SK-N-SH treated with all-trans-retinoic acid at 6 μM for 48 hours (cell line): Measurements from ENCODE around the gene LRP5.

ENCODE experiments used
- BACH2 ChIP-seq: fragments of 250-450 bp; sonication (Bioruptor Pico); IDR thresholded peaks from 2 replicates; pipeline ENCODE4 v1.9.0; 2021; ENCODE audit warnings: mild to moderate bottlenecking, borderline replicate concordance
- CSDC2 ChIP-seq: fragments of 250-450 bp; sonication (Bioruptor Pico); IDR thresholded peaks from 2 replicates; pipeline ENCODE4 v1.5.0; 2020; ENCODE audit warnings: mild to moderate bottlenecking, moderate library complexity
- ESRRG ChIP-seq: fragments of 250-450 bp; sonication (Bioruptor Pico); IDR thresholded peaks from 2 replicates; pipeline ENCODE4 v1.6.1; 2021; ENCODE audit warnings: mild to moderate bottlenecking
- PPARA ChIP-seq: fragments of 250-450 bp; sonication (Bioruptor Pico); IDR thresholded peaks from 2 replicates; pipeline ENCODE4 v1.5.0; 2020; ENCODE audit warnings: mild to moderate bottlenecking, borderline replicate concordance
- RARB ChIP-seq: fragments of 250-450 bp; sonication (Bioruptor Pico); IDR thresholded peaks from 2 replicates; pipeline ENCODE4 v1.8.0; 2021; ENCODE audit warnings: mild to moderate bottlenecking, moderate library complexity
- TOX ChIP-seq: fragments of 250-450 bp; sonication (Bioruptor Pico); IDR thresholded peaks from 2 replicates; pipeline ENCODE4 v1.8.0; 2021; ENCODE audit warnings: mild to moderate bottlenecking, moderate library complexity, borderline replicate concordance
- ZFP30 ChIP-seq: fragments of 450-650 bp; formaldehyde crosslinking; IDR thresholded peaks from 2 replicates; pipeline ENCODE4 v1.5.0; 2022; ENCODE audit warnings: mild to moderate bottlenecking, moderate library complexity
- TF ChIP-seq, protein P1 (sequence below): fragments of 250-450 bp; sonication (Bioruptor Pico); IDR thresholded peaks from 2 replicates; pipeline ENCODE4 v1.8.0; 2020; ENCODE audit warnings: mild to moderate bottlenecking, moderate library complexity, borderline replicate concordance

DNA sequence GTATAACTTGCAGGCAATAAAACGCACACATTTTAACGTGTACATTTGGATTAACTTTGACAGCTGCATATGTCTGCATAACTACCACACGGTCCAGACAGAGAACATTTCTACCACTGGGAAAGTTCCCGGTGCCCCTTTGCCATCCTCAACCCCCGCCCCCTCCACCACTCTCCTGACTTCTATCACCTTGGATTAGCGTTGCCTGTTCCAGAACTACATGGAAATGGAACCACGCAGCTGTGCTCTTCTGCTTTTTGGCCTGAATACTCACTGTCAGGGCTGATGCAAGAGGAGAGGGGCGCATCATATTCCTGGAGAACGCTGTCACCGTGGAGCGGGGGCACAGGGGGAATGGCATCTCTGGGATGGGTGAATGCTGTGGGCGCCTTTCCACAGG, 62.1 kb downstream of the LRP5 start:
- no peak for TF ChIP-seq PPARA (CRISPR knock-in tag)
- TF ChIP-seq RARB = no peak
- no peak for TF ChIP-seq ZFP30 (CRISPR knock-in tag)
- TF ChIP-seq, protein P1, sequence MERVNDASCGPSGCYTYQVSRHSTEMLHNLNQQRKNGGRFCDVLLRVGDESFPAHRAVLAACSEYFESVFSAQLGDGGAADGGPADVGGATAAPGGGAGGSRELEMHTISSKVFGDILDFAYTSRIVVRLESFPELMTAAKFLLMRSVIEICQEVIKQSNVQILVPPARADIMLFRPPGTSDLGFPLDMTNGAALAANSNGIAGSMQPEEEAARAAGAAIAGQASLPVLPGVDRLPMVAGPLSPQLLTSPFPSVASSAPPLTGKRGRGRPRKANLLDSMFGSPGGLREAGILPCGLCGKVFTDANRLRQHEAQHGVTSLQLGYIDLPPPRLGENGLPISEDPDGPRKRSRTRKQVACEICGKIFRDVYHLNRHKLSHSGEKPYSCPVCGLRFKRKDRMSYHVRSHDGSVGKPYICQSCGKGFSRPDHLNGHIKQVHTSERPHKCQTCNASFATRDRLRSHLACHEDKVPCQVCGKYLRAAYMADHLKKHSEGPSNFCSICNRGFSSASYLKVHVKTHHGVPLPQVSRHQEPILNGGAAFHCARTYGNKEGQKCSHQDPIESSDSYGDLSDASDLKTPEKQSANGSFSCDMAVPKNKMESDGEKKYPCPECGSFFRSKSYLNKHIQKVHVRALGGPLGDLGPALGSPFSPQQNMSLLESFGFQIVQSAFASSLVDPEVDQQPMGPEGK (CRISPR knock-in tag) = no peak
- TF ChIP-seq ESRRG = no peak
- no peak for TF ChIP-seq BACH2 (CRISPR knock-in tag)
- no peak for TF ChIP-seq TOX
- no peak for TF ChIP-seq CSDC2 (CRISPR knock-in tag)
